GM19023 (cell line): Measurements from ENCODE around the gene SMAP1.

Experiments used
- ATAC-seq: cut with Tn5 transposase; IDR thresholded peaks from one replicate; pipeline ENCODE4 v1.9.1; 2021; ENCODE audit warnings: mild to moderate bottlenecking, moderate library complexity; ENCODE audit not compliant: unreplicated experiment

The SMAP1 gene

GRCh38 chr6:70839286-70840266 lies 171.9 kb downstream of the SMAP1 start:
- ATAC-seq = peak; percentile 42

- no peak for ATAC-seq
These were observed 173.4 kb downstream of the SMAP1 start for GRCh38 chr6:70841112-70841511.

- no peak for ATAC-seq
These were observed 174.9 kb downstream of the SMAP1 start for GRCh38 chr6:70842541-70842940.

- ATAC-seq = no peak
These were observed 175.7 kb downstream of the SMAP1 start for GRCh38 chr6:70843328-70843918.

- ATAC-seq = no peak
These were observed 176.6 kb downstream of the SMAP1 start for GRCh38 chr6:70844301-70844700.

- no peak for ATAC-seq
These were observed 178.6 kb downstream of the SMAP1 start for GRCh38 chr6:70846207-70846835.

- ATAC-seq = no peak
These were observed 179.7 kb downstream of the SMAP1 start for GRCh38 chr6:70847106-70848084.

- no peak for ATAC-seq
These were observed 181.8 kb downstream of the SMAP1 start for GRCh38 chr6:70849348-70850069.

GRCh38 chr6:70852667-70853246 lies 185.1 kb downstream of the SMAP1 start:
- no peak for ATAC-seq

GRCh38 chr6:70857387-70858077 lies 189.8 kb downstream of the SMAP1 start:
- ATAC-seq = peak; percentile 99

GRCh38 chr6:70860045-70860444 lies 192.4 kb downstream of the SMAP1 start:
- ATAC-seq = no peak

- no peak for ATAC-seq
These were observed 193.2 kb downstream of the SMAP1 start for GRCh38 chr6:70860920-70861319.

GRCh38 chr6:70863343-70863742 lies 195.7 kb downstream of the SMAP1 start:
- no peak for ATAC-seq

- no peak for ATAC-seq
These were observed 196.7 kb downstream of the SMAP1 start for GRCh38 chr6:70864401-70864800.

GRCh38 chr6:70872469-70872868 lies 204.8 kb downstream of the SMAP1 start:
- no peak for ATAC-seq

- no peak for ATAC-seq
These were observed 206.7 kb downstream of the SMAP1 start for GRCh38 chr6:70874181-70874913.

- no peak for ATAC-seq
These were observed 211.8 kb downstream of the SMAP1 start for GRCh38 chr6:70879496-70879895.
